Left kidney (tissue), 2 donors: ENCODE measurements around the gene UGT1A4. TPM values are rescaled to one million over a fixed set of nuclear protein-coding genes. Genes with fewer than 3 reads are reported as not detected.

Source experiments
- DNase-seq: peaks from one replicate; pipeline ENCODE4 v3.0.0-alpha.2; 2013
- polyA plus RNA-seq: library from polyadenylated mRNA; unstranded; fragments of 120-200 nt; gene quantifications from one replicate; pipeline ENCODE4 v1.2.1, GENCODE V29; 2013; ENCODE audit not compliant: insufficient read length

The UGT1A4 gene
- polyA plus RNA-seq, 1 donor, result not detected

GRCh38 chr2:233791151-233791882 is 72.8 kb downstream of the UGT1A4 start:
- no peak for DNase-seq

- DNase-seq, result no peak
Observed at GRCh38 chr2:233791883-233792329, 73.4 kb downstream of the UGT1A4 start.

DNA sequence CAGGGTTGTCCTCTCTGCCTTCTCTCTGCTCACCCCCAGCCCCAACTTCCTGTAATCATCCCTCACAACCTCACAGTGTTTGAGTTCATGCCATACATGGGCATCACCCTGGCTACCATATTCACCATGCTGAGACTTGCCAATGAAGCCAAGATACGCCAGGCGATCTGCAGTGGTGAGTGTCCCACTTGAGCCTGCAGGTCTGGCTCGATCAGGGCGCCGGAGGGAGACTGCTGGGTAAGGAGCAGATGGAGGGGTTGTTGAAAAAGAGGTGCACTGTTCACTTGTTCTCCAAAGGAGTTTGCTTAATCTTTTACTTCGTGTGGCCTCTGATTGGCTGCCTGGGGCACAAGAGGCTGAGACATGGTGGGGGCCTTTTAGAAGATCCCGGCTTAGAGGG is 74.2 kb downstream of the UGT1A4 start:
- DNase-seq, result no peak

DNA sequence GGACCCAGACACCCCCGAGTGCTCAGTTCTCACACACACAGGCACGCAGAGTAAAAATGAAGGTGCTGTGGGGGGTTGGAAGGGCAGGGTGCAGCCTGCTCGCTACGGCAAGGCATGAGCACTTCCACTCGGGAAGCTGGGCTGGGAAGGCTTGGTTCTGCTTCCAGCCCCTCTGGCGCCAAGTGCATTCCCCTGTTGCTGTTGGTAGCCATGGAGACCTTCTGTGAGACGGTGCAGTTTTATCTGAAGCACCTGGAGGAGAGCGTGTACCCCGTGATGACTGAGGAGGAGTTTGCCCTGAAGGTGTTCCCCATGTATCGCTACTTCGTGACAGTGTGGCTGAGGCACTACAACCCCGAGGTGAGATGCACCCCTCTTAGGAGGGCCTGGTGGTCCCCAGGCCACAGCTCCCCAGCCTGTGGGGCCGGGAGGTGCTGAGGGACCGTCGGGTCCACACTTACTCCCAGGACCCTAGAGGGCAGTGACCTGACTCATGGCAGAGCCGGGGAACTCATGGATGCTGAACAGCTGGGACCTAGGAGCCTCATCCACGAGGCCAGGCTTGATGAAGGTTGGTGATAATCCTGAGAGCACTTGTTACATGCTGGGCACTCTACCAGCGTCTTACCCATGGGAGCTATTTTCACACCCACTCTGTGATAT is 75.1 kb downstream of the UGT1A4 start:
- no peak for DNase-seq

DNA sequence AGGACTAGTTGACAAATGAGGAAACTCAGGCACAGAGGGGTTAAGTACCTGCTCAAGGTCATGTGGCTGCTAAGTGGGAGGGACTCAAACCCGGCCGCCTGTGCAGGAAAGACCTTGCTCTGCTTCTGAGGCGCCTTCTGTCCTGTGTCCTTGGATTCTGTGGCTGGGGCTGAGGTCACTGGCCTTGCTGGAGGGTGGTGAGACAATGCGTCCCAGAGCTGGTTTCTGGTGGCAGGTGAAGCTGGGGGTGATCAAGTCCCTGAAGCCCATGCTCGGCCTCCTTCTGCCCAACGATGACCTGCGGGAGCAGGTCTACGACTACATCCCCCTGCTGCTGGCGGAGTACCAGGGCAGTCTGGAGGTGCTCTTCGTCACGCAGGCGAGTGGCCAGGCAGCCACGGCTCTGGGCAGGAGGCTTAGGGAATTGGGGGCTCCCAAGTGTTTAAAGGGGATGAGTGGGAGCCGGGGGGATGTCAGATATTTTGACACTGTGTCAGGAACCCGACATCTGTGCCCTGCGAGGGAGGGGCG is 75.7 kb downstream of the UGT1A4 start:
- DNase-seq, result no peak

DNA sequence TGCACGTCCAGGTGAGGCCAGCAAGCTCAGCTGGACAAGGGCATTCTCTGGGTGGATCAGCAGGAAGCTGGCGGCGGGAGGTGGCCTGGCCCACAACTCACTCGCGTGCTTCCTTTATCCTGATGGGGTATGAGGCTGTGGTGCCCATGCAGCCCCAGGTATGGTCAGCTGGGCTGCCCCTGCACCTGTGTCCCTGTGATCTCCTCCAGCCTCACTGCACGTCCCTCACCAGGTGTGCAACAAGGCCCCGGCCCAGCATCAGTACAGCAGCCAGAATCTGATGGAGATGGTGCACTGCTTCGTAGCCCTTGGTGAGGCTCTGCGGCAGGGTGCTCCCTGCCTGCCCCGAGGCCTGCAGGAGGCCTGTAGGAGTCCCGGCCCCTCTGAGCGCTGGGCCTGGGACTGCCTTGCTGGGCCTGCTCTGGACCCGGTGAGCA is 77.2 kb downstream of the UGT1A4 start:
- DNase-seq, result no peak

- no peak for DNase-seq
Observed at GRCh38 chr2:233796254-233796653, 77.7 kb downstream of the UGT1A4 start.

DNA sequence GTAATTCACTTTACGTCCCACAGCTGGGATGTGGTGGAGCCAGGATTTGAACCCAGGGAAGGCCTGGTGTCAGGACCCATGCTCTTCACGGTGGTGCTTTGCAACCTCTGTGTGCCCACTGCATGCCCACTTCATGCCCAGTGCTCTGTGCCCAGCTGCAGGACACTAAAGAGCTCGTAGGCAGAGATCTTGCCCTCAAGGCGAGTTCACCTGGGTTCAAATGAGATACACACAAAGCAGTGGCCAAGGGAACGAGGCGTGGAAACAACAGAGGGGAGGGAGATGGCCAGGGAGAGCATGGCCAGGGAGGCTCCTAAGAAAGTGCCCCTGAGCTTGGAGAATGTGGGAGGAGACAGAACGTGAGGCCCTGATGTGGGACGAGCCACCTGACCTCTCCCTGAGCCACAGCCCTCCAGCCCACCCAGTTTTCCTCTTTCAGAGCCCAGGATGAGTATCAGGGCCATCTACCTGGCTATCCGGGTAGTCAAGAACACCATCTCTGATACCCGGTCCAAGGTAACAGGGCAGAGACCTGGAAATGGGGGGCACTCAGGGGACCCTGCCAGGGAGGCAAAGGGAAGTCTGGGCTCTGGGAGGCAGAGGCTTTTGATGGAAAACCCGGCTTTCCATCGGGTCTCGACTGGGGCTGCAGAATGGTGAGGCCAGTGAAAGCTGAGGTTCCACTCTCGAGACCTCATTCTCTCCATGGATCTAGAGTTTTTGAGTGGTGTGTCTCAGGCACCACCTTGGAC is 80.0 kb downstream of the UGT1A4 start:
- DNase-seq, result no peak

DNA sequence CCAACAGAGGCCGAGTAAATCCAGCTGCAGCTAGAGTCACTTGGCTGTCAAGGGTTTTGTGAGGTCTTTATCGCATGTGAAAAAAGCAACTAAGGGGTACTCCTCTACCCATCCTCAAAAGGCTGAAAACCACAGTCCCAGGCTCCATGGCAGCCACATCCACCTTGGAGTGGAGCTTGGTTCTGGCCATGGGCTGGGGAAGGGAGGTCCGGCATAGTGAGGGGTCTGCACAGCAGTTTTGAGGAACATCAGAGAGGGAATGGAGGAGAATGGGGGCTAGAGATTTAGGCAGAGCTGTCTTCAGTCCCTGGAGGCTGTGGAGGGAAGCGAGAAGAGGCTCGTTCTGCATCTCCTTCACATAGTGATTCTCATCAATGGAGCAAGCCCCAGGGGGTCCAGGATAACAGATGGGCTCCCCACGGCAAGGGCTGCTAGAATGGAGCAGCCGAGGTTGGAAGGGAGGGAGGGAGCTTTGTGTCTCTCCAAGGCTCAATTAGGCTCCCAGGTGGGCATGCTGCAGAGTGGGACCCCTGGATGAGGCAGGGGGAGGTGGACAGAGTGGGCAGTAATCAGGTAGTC is 80.6 kb downstream of the UGT1A4 start:
- DNase-seq, result no peak

DNA sequence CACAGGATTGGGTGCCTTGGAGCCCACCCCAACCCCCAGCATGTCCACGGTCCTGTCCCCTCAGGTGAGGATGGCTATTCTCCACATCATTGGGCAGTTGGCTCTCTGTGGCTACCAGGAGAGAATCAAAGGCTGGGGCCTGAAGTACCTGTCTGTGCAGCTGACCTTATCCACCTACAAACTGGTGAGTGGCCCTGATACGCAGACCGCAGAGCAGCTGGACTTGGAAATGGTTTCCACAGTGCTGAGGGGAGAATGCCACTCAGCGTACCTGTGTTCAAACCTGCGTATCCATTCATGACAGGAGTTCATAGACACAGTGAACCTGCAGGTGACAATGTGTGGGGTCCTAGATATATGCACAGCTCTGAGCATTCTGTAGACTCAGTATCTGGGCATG is 81.2 kb downstream of the UGT1A4 start:
- DNase-seq, result no peak

- no peak for DNase-seq
Observed at GRCh38 chr2:233800208-233800607, 81.7 kb downstream of the UGT1A4 start.

DNA sequence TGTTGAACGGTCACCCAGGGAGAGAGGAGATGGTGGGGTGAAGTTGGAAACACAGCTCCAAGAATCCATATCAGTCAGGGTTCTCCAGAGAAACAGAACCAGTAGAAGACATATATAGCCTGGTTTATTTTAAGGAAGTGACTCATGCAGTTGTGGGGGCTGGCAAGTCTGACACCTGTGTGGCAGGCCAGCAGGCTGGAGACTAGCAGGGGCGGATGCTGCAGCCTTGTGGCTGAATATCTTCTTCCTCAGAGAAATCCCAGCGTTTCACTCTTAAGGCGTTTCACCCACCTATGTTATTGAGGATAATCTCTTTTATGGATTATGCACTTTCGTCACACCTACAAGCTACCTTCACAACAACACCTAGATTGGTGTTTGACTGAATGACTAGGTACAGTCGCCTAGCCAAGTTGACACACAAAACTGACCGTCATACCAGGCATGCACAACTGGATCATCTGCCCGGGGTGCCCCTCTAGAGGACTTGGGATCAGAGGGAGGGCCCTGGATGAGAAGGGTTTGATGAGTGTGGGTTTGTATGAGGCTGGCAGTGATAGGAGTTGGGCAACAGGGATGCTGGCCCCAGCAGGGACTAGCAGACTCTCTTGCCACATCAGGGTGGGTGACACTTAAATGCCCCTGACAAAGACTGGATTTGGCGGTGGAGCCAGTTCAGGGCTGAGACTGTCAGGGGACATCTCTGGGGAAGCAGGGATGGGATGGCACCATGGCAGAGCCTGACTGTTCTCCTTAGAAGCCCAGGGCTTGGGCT is 83.0 kb downstream of the UGT1A4 start:
- DNase-seq, result no peak

GRCh38 chr2:233802132-233802815 is 83.7 kb downstream of the UGT1A4 start:
- DNase-seq, result no peak

GRCh38 chr2:233803292-233803911 is 84.9 kb downstream of the UGT1A4 start:
- no peak for DNase-seq

- no peak for DNase-seq
Observed at GRCh38 chr2:233803994-233804393, 85.5 kb downstream of the UGT1A4 start.

- no peak for DNase-seq
Observed at GRCh38 chr2:233807215-233807865, 88.8 kb downstream of the UGT1A4 start.

DNA sequence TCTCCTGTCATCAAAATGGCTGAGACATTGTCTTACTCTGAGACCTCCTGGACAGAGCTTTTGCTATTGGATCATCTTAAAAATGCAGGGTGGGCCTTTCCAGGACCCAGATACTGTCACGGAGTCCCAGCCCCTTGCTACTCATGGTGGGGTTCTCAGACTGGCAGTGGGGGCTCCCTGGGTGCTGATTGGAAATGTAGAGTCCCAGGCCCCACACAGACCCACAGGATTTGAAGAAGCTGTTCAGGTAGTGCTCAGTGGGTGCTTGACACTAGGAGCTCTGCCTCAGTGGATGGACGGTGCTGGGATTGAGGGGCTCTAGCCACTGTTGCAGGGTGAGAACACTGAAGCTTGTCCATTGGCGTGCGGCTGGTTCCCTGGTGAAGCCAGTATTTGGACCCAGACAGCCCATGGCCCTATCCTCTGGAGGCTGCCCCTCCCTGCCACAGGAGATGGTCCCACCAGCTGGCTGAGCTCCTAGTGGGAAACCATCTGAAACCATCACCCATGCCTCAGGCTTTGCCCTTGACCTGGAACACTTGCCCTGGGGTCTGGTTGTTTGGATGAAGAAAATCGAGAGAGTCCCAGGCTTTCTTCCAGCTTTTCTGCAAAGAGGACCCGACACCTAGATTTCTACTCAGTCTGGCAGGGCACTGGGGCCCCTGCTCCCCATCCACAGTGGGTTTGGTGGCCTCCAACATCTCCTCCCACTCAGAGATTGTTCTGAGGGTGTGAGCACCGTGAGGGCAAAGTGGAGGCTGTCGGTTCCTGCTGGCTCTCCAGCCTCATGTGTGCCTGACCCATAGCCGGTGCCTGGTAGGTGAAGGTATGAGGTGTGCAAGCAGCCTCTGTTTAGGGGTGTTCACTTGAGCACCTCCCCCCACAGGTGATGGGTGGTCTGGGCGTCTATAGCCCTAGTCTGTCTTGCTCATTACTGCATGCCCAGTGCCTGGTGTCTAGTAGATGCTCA is 89.7 kb downstream of the UGT1A4 start:
- DNase-seq, result no peak

DNA sequence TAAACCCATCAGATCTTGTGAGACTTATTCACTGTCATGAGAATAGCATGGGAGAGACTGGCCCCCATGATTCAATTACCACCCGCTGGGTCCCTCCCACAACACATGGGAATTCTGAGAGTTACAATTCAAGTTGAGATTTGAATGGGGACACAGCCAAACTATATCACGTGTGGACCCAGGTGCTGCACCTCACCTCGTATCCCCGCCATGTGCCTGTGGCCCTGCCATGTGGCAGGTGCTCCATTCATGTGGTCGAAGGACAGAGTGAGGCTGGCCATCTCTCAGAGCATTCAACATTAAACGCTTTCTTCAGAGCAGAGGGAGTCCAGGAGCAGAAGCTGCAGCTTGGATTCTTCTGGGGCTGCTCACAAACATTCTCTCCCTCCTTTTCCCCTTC is 91.8 kb downstream of the UGT1A4 start:
- no peak for DNase-seq

DNA sequence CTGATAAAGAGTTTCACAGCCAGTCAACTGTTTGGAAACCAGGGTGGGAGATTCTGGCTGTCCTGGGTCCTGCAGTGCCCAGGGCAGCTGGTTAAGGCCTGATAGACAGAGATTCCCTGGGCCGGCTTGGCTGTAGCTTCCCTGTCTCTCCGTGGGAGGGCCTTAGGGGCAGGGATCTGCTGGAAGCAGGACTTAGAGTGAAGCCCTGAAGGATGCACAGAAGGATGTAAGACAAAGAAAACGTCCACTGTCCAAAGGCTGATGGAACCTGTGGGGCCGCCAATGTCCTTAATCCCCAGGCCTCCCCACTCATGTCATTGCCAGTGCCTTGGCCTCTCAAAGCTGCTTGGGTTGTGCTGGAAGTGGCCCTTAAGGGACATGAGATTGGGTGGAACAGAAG is 92.6 kb downstream of the UGT1A4 start:
- no peak for DNase-seq
